Esophagus squamous epithelium (tissue), 4 donors: ENCODE measurements around the gene ZBTB48.
A peak's percentile ranks its signal among the peaks of the same experiment; 100 is the strongest.

Experiments used
- CTCF ChIP-seq, 6 experiments: fragments of 450-650 bp in 4 of 6; fragments of 200-600 bp in 2 of 6; sonication (generic) in 2 of 6; IDR thresholded peaks; one replicate each; pipeline ENCODE4 v1.5.1; 2016 to 2019; ENCODE audit warnings: antibody characterized with exemption in 6 of 6, mild to moderate bottlenecking in 4 of 6, moderate library complexity in 4 of 6
- POLR2A ChIP-seq, 4 donors: fragments of 450-650 bp; IDR thresholded peaks; one replicate each; pipeline ENCODE4 v1.6.1; 2017; ENCODE audit warnings: antibody characterized with exemption in 4 of 4, mild to moderate bottlenecking in 4 of 4, moderate library complexity in 3 of 4

- no peak for TF ChIP-seq CTCF (IDR thresholded peaks at IDR 0.05)
- peak in 3 of 4 donors; percentile 90 to 98 (median 97) for TF ChIP-seq POLR2A (IDR thresholded peaks at IDR 0.05)
These were observed at the start of gene ZBTB48 for GRCh38 chr1:6579374-6580118.
